Osteoblast (primary cell): Measurements from ENCODE around the gene TMEM245. TPM values are rescaled to one million over a fixed set of nuclear protein-coding genes. Genes with fewer than 3 reads are reported as not detected.

Source experiments
- DNase-seq: peaks from one replicate; pipeline ENCODE4 v3.0.0; 2011; ENCODE audit warnings: low spot score, mixed read lengths; ENCODE audit not compliant: insufficient read length; ENCODE audit errors: missing footprints
- H2AFZ ChIP-seq: 2 replicates; pipeline ENCODE4 v1.6.0; 2011; ENCODE audit warnings: mild to moderate bottlenecking, low read length
- H3K27ac ChIP-seq: 2 replicates; pipeline ENCODE4 v1.5.1; 2011; ENCODE audit warnings: mild to moderate bottlenecking, low read depth, low read length, moderate library complexity
- H3K27me3 ChIP-seq: 2 replicates; pipeline ENCODE4 v1.6.0; 2012; ENCODE audit warnings: mild to moderate bottlenecking, control low read depth, inconsistent platforms, low read length, moderate library complexity; ENCODE audit not compliant: insufficient read depth
- H3K36me3 ChIP-seq: 2 replicates; pipeline ENCODE4 v1.5.1; 2011; ENCODE audit warnings: mild to moderate bottlenecking, low read length, control low read depth, moderate library complexity; ENCODE audit not compliant: insufficient read depth
- H3K4me1 ChIP-seq: 2 replicates; pipeline ENCODE4 v1.5.1; 2011; ENCODE audit warnings: mild to moderate bottlenecking, low read length, control low read depth, moderate library complexity; ENCODE audit not compliant: insufficient read depth
- H3K4me2 ChIP-seq: 2 replicates; pipeline ENCODE4 v1.6.0; 2011; ENCODE audit warnings: mild to moderate bottlenecking, low read length; ENCODE audit not compliant: insufficient read depth
- H3K4me3 ChIP-seq: fragments of 200-600 bp; sonication (generic); 3 replicates; pipeline ENCODE4 v1.5.1; 2012; ENCODE audit warnings: mild to moderate bottlenecking, low read length, inconsistent platforms; ENCODE audit not compliant: insufficient read depth
- H3K79me2 ChIP-seq: 2 replicates; pipeline ENCODE4 v1.6.0; 2012; ENCODE audit warnings: mild to moderate bottlenecking, low read length, control low read depth, inconsistent platforms; ENCODE audit not compliant: insufficient read depth
- H3K9me3 ChIP-seq: 2 replicates; pipeline ENCODE4 v1.5.1; 2011; ENCODE audit warnings: low read depth, low read length, control low read depth
- H4K20me1 ChIP-seq: 2 replicates; pipeline ENCODE4 v1.6.0; 2012; ENCODE audit warnings: mild to moderate bottlenecking, low read length, control low read depth; ENCODE audit not compliant: insufficient read depth
- CTCF ChIP-seq: IDR thresholded peaks from 2 replicates; pipeline ENCODE4 v1.5.1; 2011; ENCODE audit warnings: mild to moderate bottlenecking, low read depth, low read length, moderate library complexity; ENCODE audit errors: extremely low read depth
- total RNA-seq: library from RNA; depleted of rRNA; stranded (reverse); fragments of >200 nt; gene quantifications from 2 replicates; pipeline ENCODE4 v1.2.3, GENCODE V29; 2012

TMEM245 gene
- total RNA-seq, 1 donor = 45.2 TPM

- no peaks in the 10 kb centered on the region for H3K27me3 ChIP-seq
- H3K9me3 ChIP-seq = no peaks in the 10 kb centered on the region
- no peak overlapping the region for H3K27ac ChIP-seq
- H3K79me2 ChIP-seq = peaks cover 15% of the 10 kb centered on the region
- no peak overlapping the region for H3K4me2 ChIP-seq
- TF ChIP-seq CTCF = no peak
- H2AFZ ChIP-seq = no peak overlapping the region
- H3K36me3 ChIP-seq = peaks cover 32% of the 10 kb centered on the region
- no peaks in the 10 kb centered on the region for H3K4me1 ChIP-seq
- H3K4me3 ChIP-seq = no peak overlapping the region
- H4K20me1 ChIP-seq = no peaks in the 10 kb centered on the region
- no peak for DNase-seq
Observed at GRCh38 chr9:109083813-109084405, 35.8 kb downstream of the TMEM245 start.

- no peak overlapping the region for H2AFZ ChIP-seq
- H3K79me2 ChIP-seq = peaks cover 15% of the 10 kb centered on the region
- H3K27me3 ChIP-seq = no peaks in the 10 kb centered on the region
- no peak overlapping the region for H3K4me2 ChIP-seq
- no peaks in the 10 kb centered on the region for H4K20me1 ChIP-seq
- no peak for TF ChIP-seq CTCF
- no peak for DNase-seq
- no peak overlapping the region for H3K4me3 ChIP-seq
- no peaks in the 10 kb centered on the region for H3K9me3 ChIP-seq
- no peak overlapping the region for H3K27ac ChIP-seq
- H3K4me1 ChIP-seq = no peaks in the 10 kb centered on the region
- H3K36me3 ChIP-seq = peaks cover 40% of the 10 kb centered on the region
Observed at GRCh38 chr9:109083141-109083540, 36.6 kb downstream of the TMEM245 start.

GRCh38 chr9:109082091-109082620, 37.6 kb downstream of the TMEM245 start:
- Histone ChIP-seq H3K79me2 (peaks cover 9% of the 10 kb centered on the region), H3K27me3 (no peaks in the 10 kb centered on the region), H3K36me3 (peaks cover 39% of the 10 kb centered on the region), H3K27ac (no peak overlapping the region), H2AFZ (no peak overlapping the region), H3K4me1 (no peaks in the 10 kb centered on the region), H3K4me2 (no peak overlapping the region), H3K9me3 (no peaks in the 10 kb centered on the region), H3K4me3 (no peak overlapping the region), H4K20me1 (no peaks in the 10 kb centered on the region)
- no peak for TF ChIP-seq CTCF
- DNase-seq = no peak

GRCh38 chr9:109074236-109074889, 45.4 kb downstream of the TMEM245 start:
- no peaks in the 10 kb centered on the region for H3K4me1 ChIP-seq
- no peaks in the 10 kb centered on the region for H3K27me3 ChIP-seq
- H4K20me1 ChIP-seq = no peaks in the 10 kb centered on the region
- H3K4me2 ChIP-seq = no peak overlapping the region
- peaks cover 50% of the 10 kb centered on the region for H3K36me3 ChIP-seq
- no peak overlapping the region for H3K27ac ChIP-seq
- no peak for DNase-seq
- H2AFZ ChIP-seq = no peak overlapping the region
- no peak for TF ChIP-seq CTCF
- H3K9me3 ChIP-seq = no peaks in the 10 kb centered on the region
- no peaks in the 10 kb centered on the region for H3K79me2 ChIP-seq
- H3K4me3 ChIP-seq = no peak overlapping the region
